Germinal center (tissue), 1 donor: Measurements from ENCODE around the gene NFATC2.

Source experiments
- DNase-seq: peaks from one replicate; pipeline ENCODE4 v3.0.0; 2012; ENCODE audit warnings: mixed read lengths, low spot score

Gene NFATC2

DNA sequence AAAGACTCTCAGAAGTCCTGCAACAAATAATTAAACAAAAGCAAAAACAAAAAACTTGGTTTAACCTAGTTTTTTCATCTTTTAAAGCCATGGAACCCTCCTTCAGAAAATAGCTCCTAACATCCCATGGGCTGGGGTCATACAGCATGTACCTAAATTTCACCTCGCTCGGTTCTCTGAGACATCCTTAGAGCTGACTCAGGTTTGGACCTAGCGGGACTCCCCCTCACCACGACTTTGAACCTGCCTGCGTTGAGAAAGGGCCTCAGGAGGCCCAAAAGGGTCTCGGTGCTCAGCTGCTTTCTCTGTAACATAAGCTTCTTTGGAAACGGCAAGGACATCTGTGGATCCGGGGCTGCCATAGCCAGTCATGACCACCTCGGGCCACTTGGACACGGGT, 112.8 kb downstream of the NFATC2 start:
- no peak for DNase-seq

DNA sequence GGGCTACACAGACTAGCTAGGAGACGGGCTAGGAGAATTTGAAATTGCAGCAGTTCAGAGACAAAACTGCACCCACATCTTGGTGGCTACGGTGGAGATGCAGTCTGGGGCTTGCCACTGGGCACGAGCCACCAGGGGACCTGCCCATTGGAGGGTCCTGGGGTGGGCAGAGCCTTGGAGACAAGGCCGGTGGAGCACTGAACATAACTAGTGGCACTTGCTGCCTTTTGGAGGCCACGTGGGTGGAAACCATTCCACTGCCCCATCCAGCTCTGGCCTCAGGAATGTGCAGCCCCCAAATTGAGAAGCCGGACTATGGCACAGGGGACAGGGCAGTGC, 113.4 kb downstream of the NFATC2 start:
- DNase-seq, result no peak

DNA sequence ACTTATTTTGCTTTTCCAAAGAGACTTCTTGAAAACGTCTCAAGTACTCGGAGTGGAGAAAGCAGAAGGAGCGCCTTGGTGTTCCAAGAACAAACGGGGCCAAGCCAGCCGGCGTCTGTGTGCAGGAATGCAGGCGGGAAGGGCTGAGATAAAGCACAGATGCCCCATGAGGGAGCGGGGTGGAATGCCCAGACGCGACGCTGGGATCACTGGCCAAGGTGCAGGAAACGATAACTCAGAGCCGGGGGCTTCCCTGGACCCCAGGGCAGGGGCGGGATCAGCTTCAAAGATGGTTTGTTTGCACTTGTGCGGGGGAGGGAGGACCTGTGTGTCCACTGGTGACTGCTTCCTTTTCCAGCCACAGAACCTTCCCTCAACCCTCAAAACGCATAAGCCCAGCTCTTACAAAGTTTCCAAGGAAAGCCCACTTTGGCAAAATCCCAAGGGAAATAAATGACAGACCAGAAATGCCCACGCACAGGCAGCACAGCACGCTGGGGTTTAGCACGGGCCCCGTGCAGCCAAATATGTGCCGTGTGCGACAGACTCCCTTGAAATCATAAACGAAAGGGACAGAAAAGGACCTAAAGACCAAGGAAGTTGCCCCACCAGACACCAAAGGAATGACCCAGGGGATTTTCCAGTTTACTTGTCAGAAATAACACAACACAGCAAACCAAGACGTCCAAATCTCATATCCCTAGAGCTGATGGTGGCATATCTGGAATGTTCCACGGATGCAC, 113.9 kb downstream of the NFATC2 start:
- DNase-seq, result no peak

DNA sequence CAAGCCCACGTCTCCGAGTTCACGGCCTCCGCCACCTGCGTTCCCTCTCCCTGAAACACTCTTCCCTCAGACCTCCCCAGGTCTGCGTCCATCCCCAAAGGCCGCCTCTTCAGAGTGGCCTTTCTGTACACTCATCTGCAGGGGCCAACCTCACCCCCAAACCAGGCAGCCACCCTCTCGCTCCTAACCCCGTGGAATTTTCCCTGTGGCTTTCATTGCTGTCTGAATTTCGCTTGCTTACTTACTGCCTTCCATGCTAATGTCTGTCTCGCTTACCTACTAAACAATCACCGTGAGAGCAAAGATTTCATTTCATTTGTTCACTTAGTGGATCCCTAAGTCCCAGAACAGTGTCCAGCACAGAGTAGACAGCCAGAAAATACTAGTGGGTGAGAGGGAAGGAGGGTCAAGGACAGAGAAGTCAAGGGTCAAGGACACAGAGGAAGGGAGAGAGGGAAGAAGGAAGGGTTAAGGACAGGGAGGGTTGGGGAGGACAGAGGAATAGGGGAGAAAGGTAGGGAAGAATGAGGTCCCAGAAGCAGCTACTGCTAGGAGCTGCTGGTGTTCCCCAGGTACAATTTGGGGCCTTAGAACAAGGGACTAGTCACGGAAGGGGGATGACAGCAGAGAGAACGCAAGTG, 114.7 kb downstream of the NFATC2 start:
- DNase-seq, result no peak

DNA sequence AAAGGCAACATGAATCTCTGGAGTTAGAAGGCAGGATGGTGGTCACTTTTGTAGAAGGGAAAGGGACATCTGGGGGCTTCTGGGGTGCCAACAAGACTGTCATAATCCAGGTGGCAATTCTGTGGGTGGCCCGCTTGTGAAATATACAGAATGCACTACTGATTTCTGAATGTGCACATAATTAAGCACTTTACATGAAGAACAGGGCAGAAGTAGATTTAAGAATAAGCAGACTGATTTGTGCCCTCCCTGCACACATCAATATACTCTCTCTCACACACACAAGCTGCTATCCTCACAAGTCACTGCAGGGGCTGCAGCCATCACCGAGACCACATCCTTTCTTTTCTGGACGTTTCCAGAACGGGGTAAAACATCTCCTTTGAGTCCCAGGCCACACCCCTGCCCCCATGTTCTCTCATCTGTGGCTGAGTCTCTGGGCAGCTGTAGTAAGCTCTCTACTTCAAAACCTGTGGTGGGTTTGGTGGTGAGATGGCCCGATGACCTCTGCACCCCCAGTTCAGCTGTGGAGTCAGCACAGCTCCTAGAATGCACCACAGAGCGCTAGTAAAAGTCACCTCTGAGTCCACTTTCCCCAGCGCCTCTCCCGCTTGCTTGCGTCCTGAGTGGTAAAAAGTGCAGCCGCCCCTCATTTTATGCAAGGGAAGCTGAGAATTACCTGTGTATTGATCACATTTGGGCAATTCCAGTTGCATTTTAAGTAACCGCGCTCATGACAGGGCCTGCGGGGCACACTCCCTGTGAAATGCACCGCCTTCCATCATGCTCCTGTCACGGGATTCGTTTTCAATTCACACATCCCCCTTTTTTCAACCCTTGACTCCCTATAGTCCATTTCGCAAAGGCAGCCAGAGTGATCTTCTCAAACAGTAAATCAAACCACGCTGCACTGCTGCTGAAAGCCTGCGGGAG, 115.5 kb downstream of the NFATC2 start:
- no peak for DNase-seq

DNA sequence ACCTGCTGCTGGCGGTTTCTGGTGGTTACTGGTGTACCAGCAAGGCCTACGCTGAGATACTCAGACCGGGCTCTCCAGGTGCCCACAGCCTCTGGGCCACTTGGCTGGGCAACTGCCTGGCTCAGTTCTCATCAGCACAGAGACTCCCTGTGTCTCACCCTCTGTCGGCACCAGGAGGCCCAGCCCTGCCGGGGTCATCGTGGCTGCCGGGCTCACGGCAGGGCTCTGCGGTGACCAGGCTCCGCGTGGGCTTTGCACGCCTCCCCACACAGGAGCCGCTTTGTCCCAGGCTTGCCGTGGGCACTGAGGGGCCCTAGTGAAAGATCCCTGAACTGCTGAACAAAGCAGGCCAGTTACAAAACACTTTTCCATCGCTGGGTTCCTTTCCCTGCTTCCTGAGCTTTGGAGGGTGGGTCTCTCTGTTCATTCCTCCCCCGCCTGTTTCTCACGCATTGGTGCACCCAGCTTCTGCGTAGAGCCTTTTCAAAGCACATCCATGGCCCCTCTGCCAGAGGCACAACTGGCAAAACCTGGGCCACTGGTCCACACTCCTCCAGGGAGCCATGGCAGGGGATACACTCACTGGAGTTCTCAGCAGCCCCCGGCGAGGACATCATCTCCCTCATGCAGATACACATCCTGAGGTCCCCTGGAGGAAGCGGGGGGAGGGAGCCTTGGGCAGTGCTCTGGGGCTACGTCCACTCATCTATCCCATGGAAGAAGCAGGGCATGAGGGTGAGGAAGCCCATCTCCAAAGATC, 117.0 kb downstream of the NFATC2 start:
- no peak for DNase-seq

DNA sequence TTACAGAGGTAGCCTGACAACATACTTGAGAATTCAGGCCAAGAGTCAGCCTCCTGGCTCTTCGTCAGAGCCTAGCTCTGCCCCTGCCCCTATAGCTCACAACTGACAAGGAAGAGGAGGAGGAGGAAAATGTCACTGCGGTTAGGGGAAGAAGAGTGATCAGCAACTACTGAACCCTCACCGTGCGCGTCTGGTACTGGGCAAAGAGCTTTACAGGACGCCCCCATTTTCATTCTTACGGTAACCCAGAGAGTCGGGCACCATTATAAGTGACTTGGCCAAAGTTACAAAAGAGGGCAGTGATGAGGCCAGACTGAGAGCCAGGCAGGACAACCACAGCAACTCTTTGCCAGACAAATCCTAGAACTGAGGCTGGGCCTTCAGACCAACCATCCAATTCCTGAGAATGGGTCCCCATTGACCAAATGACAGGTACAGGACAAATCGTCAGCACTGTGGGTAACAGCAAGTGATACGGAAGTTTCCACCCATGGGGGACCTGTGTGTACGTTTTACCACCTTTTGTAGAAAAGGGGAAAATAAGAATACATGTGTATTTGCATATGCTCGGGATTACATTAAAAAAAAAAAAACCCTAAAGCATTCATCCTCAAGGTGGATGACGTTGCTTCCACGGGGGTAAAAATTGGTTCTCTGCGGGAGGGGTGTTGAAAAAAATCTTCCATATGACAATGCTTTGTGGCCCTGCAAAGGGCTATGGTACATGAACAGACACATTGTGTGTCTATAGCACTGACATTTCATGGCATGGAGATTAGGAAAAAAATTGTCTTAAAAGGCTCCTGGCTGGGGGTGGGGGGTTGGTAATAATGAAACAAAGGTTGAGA, 118.0 kb downstream of the NFATC2 start:
- DNase-seq, result peak; percentile 49

DNA sequence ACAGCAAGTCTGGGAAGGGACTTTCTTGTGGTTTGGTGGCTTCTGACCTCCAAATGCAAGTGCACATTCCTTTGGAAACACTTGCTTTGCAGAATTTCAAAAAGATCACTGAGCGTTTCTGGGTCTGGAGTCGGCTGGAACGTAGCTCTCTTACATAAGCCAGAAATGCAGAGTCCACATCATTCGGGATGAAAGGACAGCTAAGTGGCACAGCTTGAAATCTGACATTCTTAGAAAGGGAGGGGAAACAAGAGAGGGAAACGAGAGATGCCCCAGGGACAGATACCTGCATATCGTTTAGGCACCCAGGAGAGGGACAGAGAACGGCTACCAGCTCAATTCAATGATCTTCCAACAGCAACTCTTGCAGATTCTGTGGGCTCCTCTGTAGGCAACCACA, 118.7 kb downstream of the NFATC2 start:
- no peak for DNase-seq

DNA sequence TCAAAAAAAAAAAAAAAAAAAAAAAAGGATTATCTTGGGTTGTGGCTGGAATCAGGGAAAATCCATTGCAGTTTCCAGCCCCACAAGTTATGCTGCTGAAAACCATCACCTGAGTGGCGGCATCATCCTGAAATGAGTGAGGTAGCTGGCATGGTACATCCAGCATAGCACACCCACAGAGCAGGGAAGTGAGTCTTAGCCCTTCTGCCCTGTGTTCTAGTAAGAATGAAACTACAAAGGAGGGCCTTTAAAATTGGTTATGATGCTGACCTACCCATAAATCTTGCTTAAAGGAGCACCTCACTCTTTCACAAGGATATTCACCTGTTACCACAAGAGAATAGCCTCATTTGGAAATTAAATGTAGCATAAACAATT, 119.2 kb downstream of the NFATC2 start:
- peak; percentile 32 for DNase-seq

DNA sequence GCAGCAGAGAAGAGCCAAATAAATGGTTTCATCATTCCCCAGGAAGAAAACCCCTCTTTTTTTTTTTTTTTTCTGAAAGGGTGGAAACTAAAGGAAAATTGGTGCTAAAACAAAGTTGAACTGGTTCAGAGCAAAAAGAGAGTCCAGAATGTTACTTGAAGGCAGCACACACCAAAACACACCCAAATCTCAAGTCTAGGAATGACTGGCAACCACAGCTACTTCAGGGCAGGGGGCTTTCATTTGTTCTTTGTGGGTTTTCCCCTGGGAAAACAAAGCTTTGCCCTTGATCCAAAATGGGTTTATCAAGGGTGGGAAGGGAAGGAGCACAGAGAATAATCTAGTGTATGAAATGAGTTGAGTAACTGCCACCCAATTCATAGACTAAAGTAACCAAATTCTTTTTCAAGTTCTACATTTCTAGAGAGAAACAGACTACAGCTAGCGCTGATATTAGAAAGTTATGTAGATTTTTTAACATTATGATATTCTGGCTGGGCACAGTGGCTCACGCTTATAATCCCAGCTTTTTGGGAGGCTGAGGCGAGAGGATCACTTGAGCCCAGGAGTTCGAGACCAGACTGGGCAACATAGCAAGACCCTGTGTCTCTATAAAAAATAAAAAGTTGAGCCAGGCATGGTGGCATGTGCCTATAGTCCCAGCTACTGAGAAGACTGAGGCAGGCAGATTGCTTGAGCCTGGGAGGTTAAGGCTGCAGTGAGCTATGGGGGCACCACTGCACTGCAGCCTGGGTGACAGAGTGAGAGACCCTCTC, 119.8 kb downstream of the NFATC2 start:
- no peak for DNase-seq

DNA sequence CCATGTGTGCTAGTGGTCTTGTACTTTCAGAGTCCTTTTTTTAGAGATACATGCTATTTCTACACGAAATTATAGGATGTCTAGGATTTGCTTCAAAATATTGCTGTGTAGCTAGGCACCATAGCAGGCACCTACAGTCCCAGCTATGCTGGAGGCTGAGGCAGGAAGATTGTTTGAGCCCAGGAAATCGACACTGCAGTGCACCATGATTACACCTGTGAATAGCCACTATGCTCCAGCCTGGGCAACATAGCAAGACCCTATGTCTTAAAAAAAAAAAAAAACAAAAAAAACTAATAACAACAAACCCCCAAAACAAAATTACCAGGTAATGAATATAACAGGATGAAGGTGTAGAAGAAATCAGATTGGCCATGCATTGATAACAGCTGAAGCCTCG, 121.7 kb downstream of the NFATC2 start:
- DNase-seq, result no peak

DNA sequence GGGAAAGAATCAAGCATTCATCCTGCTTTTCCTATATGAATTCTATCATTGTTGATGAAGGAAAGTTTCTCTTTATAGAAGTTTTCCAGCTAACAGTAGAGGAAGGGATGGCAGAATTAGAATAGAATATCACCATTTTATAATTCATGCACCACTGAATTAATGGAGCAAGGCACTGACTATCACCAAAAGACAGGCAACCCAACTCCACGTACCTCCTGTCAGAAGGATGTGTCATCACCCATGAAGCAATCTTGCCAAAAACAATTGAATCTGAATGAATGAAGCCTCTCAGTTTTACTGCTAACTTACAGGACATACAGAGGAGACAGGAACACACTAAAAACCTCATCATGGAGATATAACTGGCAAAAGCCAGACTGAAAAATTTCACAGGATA, 122.4 kb downstream of the NFATC2 start:
- DNase-seq, result no peak

DNA sequence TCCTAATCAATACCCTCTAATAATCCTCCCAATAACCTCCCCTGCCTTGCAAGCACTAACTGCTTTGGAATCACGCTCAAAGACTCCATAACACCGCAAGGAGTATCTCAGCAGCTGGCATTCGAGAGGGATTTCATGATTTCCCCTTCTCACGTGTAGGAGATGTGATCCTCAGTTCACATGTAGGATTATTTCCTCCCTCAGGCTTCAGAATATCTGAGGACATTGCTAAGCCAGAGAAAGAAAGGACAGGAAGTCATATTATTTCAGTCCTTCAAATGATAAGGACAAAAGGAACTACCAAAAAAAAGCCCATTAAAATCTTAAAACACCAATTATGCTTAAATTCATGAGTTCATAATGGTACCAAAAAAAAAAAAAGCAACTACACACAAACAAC, 122.9 kb downstream of the NFATC2 start:
- no peak for DNase-seq

DNA sequence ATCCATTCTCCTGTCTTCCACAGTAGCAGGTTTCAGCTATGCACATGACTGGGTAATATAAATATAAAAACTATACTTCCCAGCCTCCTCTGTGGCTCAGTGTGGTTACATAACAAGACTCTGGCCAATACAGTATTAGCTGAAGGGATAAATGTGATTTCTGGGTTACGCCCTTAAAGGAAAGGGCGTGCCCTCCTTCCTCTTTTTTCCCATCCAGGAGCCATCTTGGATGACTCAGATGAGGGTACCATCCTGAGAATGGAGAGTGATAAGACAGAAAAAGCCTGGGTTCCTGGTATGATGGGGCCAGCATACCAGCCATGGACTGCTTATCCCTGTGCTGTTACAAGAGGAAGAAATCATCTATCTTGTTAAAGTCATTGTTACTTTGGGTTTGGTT, 123.3 kb downstream of the NFATC2 start:
- no peak for DNase-seq

DNA sequence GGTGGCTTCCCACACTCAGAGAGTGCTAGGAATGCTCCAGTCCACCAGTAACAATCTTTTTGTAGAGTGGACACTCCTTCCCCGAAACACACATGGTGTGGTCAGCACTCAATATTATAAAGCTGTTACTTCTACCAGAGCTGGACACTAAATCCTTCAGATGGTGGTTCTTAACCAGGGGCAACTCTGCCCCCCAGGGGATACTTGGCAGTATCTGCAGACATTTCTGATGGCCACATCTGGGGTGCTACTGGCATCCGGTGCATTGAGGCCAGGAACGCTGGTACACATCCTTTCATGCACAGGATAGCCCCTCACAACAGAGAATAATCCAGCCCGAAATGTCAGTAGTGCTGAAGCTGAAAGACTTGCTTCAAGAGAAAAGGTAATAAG, 124.4 kb downstream of the NFATC2 start:
- no peak for DNase-seq

DNA sequence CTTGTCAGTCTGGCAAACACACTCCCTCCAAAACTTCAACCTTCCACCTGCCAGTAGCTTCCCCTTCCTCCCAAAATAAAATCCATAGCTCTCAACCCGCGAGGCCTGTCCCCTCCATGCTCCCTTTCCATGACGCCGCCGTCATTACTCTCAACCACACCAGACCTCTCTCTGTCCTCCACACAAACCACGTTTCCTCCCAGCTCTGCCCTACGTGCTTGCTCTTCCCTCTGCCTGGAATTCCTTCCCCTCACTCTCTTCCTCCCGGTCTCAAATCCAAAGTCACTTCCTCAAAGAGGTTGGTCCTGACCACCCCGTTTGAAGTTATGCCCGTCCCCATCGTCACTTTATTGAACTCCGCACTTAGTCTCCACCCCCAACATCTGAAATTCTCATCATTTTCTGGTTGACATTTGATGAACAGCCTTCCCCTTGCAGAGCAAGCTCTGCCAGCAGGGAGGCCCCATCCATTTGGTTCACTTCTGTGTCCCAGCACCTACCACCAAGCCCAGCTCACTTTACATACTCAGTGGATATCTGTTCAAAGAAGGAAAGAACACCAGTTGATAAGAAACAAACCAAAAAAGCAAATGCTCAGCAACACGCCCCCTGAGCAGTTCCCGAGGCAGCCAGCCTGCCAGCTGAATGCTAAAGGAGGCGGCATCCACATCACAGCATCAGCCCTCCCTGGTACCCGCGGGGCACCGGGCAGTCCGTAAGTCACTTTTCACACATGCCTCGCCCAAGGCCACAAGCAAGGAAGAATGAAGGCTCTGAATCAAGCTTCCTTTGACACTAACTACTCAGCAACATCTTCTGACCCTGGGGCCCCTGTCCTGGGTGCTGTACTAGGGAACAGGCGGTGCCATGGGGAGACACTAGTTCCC, 125.0 kb downstream of the NFATC2 start:
- DNase-seq, result no peak

DNA sequence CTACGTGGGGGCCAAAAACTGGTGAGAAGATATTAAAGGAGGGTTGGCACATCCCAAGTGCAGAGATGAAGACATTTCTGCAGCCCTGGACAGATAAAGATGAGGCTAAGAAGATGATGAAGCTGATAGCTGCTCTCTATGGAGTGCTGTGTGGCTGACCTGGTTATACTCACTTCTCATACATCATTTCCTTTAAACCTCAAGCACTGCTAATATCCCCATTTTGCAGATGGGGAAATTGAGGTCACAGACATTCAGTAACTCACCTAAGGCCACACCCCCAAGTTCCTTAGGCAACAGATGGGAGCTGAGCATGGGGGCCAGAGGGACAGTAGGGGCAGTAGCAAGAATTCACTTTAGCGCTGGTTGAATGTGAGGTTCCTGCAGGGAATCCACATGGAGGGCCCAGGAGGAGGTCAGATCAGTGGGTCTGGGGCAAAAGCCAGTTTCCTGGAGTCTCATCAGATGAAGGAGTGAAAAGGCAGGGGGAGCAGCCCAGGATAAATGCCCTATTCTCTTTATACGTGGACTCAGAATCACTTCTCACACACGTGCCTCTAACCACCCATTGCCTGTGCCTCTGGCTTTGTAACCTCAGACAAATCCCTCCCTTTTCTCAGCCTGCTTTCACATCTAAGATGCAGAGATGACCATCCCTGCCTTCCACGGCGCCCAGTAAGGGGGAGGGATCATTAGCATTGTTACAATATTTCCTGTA, 125.8 kb downstream of the NFATC2 start:
- DNase-seq, result no peak

DNA sequence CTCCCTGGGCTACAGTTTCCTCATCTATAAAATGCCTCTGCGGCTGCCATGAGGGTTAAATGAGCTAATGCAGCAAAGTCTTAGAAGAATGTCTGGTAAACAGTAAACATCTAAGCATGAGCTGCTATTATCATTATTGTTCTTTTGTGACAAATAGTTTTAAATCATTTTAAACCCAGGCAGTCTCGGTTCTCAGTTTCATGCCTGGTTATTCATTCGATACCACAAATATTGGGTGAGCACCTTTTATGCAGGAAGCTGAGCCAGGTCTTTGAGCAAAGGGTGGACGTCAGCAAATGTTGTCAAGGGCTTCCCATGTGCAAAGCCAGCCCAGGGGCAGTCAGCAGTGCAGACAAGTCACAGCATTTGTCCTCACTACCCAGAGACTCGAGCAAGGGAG, 128.7 kb downstream of the NFATC2 start:
- DNase-seq, result no peak

DNA sequence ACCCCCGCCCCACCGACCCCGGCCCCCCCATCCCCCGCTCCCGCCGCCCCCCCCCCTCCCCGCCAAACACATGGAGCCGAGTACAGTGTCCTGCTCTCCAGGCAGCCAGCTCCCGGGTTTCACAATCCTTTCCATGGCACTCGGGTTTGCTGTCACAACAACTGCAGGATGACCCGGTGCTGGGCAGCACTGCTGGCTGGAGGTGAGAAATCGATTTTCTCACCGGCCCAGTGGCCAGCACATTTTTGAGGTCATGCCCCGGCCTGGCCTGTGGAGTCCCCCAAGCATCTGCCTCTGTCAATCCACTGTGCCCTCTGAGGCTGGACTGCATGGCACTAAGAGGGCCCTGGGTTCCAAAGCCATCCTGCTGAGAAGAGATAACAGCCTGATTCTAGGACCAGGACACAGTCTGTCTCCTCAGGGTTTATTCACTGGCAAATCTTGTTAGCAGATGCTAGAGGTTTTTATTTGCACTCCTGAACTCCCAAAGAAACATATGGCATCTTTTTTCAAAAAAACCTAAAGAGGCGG, 129.5 kb downstream of the NFATC2 start:
- DNase-seq, result no peak
